HG03521 (cell line): Measurements from ENCODE around the gene FAM187B.

Experiments used
- ATAC-seq: cut with Tn5 transposase; IDR thresholded peaks from one replicate; pipeline ENCODE4 v1.9.1; 2021; ENCODE audit warnings: mild to moderate bottlenecking, moderate library complexity; ENCODE audit not compliant: unreplicated experiment

FAM187B gene

DNA sequence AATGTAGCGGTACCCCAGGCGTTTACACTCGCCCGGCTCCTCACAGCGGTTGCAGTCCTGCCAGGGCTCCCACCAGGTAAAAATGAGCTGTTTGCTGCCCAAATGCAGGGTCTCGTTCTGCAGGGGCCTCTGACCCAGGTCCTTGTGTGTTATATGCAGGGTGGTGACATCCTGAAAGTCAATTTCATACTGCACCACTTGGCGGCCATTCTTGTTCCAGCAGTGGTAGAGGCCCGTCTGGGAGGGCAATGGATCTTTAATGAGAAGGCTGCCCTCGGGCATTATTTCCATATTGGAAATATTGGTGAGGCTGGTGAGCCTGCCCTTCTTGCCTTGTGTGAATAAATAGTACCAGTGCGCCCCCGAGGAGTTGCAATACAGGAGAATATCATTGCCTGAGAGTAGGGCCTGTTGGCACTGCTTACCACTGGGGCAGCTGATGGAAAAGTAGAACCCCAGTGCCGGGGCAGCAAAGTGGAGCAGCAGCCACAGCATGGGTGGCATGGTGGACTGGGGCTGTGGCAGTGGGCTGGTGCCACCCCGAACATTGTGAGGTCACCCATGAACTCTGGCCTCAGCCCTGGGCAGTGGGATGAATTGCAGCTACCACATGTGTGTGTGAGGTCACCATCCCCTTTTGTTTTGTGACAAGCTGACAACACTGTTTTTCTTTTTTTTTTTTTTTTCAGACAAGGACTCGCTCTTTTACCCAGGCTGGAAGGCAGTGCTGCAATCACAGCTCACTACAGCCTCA lies at the start of gene FAM187B:
Gene FAM187B, minus strand, starts transcription at position 563 of the 754 bp plus-strand sequence. Its CDS starts 59 bp downstream, at position 504.
- no peak for ATAC-seq

GRCh38 chr19:35276706-35277281 lies 48.3 kb upstream of the FAM187B start:
- ATAC-seq = no peak

DNA sequence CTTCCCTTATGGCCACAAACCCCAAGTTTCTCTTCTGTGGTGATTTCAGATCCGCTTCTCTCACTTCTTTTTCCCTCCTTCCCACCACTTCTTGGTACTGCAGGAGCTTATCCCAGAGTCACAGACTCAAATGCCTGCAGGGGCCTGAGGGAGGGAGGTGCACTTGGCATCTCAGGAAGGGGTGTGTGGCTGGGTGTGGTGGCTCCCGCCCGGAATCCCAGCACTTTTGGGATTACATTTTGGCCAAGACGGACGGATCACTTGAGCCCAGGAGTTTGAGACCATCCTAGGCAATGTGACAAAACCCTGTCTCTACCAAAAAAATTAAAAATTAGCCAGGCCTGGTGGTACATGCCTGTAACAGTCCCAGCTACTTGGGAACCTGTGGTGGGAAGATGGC lies 45.8 kb upstream of the FAM187B start:
- no peak for ATAC-seq

- ATAC-seq = no peak
These were observed 45.2 kb upstream of the FAM187B start for GRCh38 chr19:35273686-35274259.

DNA sequence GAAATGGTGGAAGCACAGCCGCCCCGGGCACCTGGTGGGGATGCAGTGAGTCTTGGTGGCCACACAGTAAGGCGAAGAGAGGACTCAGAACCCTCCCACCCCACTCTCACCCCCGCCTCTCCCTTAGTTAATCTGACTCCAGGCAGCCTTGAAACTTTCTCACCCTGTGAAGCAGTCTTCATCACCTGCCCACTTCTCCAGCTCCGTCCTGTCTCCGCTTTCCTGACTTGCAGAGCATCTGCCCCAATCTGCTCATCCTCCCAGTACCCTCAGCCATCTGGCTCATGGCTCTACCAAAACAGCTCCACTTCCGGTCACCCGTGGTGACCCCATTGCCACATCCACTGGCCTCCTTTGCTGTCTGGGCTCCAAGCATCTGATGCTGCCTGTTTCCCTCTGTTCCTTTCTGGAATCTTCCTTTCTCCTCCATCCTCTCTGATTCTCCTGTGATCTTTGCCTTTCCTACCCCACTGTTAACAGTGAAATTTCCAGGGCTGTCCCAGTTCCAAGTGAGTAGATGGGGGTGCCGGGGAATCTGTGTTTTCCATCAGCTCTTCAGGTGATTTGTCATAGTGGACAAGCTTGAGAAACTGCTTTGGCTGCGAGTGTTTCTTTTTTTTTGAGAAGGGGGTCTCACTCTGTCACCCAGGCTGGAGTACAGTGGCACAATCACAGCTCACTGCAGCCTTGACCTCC lies 44.6 kb upstream of the FAM187B start:
- ATAC-seq = no peak

GRCh38 chr19:35272122-35272719 lies 43.7 kb upstream of the FAM187B start:
- no peak for ATAC-seq

DNA sequence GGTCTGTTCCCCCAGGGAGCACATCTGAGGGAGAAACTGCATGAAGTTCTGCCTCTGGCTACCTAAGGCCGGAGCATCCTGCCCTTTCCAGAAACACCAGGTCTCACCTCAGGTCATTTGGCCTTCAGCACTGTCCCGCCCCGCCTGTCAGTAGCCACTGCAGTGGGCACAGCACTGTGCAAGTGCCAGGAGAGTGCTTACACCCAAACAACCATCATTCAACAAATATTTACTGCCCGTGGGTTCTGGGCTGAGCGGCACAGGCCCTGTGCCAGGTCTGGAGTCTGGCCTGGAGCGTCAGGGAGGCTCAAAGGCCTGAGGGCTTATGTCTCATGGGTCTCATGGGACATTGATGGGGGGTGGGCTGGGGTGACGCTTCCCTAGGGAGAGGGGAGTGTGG lies 43.0 kb upstream of the FAM187B start:
- ATAC-seq = no peak

DNA sequence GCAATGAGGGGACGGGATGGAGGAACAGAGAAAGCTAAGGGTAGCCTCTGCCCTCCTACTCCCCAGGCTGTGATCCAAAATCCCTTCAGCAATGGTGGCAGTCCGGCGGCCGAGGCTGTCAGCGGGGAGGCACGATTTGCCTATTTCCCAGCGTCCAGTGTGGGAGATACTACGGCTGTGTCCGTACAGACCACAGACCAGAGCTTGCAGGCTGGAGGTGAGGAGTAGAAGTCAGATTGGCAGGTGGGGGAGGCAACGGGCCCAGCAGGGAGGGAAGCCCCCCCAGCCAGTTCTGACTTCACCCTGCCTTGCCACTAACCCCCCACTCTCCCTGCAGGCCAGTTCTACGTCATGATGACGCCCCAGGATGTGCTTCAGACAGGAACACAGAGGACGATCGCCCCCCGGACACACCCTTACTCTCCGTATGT lies 41.9 kb upstream of the FAM187B start:
- no peak for ATAC-seq

- ATAC-seq = peak; percentile 36
These were observed 41.0 kb upstream of the FAM187B start for GRCh38 chr19:35269438-35270117.

DNA sequence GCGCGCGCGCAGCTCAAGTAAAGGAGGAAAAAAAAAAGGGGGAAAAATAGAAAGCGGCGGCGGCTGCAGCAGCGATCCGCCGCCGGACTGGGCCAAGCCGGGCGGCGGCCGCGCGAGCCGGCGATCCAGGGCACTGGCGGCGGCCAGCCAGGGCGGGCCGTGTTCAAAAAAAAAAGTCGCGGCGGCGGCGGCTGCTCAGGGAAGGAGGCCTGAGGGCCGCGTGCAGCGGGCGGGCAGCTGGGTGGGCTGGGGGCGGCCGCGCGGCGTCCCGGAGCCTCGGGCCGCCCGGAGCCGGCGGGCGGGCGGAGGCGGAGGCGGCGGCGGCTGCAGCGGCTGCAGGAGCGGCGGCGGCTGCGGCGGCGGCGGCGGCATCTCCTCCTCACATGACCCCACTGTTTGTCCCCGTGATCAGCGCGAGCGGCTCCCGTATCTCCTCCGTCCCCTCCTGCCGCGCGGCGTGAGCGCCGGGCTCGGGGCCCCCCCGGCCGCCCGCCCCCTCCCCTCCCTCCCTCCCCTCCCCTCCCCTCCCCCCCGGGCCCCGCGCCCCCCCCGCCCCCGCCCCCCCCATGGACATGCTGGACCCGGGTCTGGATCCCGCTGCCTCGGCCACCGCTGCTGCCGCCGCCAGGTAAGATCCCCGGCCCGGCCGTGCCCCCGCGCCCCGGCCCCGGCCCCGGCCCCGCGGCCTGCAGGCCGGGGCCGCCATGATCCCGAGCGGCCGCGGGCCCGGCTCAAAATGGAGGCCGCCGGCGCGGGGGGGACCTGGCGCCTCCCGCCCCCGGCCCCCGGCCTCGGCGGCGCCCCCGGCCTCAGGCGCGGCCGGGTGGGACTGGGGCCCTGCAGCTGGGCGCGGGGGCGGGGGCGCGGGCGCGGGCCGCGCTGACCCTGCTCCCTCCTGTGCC lies 40.2 kb upstream of the FAM187B start, which contains the start of gene USF2:
Gene USF2, plus strand, starts transcription at position 427 of the 902 bp plus-strand sequence. Its CDS starts 140 bp downstream, at position 567.
- peak; percentile 29 for ATAC-seq

- peak; percentile 52 for ATAC-seq
These were observed 39.4 kb upstream of the FAM187B start for GRCh38 chr19:35267818-35268535.

DNA sequence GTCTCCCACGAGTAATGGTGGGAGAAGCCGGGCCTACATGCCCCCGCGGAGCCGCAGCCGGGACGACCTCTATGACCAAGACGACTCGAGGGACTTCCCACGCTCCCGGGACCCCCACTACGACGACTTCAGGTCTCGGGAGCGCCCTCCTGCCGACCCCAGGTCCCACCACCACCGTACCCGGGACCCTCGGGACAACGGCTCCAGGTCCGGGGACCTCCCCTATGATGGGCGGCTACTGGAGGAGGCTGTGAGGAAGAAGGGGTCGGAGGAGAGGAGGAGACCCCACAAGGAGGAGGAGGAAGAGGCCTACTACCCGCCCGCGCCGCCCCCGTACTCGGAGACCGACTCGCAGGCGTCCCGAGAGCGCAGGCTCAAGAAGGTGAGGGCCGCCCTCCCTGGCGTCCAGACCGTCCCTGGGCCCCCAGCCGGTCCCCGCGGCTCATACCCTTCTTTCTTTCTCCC lies 38.8 kb upstream of the FAM187B start:
- no peak for ATAC-seq

GRCh38 chr19:35266520-35267352 lies 38.2 kb upstream of the FAM187B start:
- ATAC-seq = no peak

DNA sequence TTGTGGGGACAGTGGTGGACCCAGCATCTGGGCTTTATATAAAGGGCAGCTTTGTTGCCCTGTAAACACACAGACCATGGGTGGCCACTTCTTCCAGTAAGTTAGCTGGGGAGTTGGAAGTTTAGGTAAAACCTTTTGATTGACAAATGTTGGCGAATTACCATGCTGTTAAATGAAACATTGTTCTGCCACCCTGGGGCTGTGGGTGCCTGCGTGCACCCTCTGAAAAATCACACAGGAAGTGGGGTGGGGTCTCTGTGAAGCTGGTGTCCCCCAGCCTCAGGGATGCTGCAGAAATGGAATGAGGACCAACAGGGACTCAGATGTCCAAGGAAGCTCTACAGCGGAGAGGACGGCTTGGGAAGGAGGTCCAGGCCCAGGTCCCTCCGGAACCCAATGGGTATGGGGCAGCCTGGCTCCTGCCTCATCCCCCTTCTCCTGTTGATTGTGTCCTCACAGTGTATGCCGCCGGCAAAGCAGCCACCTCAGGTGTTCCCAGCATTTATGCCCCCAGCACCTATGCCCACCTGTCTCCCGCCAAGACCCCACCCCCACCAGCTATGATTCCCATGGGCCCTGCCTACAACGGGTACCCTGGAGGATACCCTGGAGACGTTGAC lies 37.5 kb upstream of the FAM187B start:
- no peak for ATAC-seq

GRCh38 chr19:35265126-35265899 lies 36.8 kb upstream of the FAM187B start:
- ATAC-seq = no peak

GRCh38 chr19:35264268-35265125 lies 36.0 kb upstream of the FAM187B start:
- no peak for ATAC-seq
